Measurements from ENCODE around the gene PGBD5.

PGBD5 gene

GRCh38 chr1:230375147-230375546 lies 51.0 kb downstream of the PGBD5 start:
- DNase-seq (ENCODE audit: low spot score) = no peak

GRCh38 chr1:230371923-230372703 lies 54.0 kb downstream of the PGBD5 start:
- DNase-seq (ENCODE audit: low spot score) = no peak

DNA sequence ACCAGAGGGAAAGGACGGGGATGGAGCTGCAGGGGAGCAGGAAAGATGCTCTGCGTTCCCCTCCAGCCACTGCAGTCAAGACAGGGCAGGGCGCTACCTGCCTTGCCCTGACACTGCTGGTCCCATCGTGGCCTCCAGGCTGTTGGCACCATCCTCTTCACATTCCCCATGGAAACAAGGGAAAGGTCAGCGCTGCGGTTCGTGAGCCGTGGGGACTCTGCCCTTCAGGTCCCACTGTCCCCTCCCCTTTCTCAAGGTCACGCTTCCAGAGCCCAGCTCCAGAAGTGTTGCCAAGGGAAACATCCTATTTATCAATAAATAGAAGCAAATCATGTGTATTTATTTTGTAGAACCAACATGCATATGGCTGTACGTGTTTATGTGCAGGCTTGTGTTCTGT lies 56.0 kb downstream of the PGBD5 start:
- no peak for DNase-seq (ENCODE audit: low spot score)

GRCh38 chr1:230368871-230369270 lies 57.3 kb downstream of the PGBD5 start:
- DNase-seq (ENCODE audit: low spot score) = no peak

GRCh38 chr1:230368363-230368762 lies 57.8 kb downstream of the PGBD5 start:
- DNase-seq (ENCODE audit: low spot score) = no peak

DNA sequence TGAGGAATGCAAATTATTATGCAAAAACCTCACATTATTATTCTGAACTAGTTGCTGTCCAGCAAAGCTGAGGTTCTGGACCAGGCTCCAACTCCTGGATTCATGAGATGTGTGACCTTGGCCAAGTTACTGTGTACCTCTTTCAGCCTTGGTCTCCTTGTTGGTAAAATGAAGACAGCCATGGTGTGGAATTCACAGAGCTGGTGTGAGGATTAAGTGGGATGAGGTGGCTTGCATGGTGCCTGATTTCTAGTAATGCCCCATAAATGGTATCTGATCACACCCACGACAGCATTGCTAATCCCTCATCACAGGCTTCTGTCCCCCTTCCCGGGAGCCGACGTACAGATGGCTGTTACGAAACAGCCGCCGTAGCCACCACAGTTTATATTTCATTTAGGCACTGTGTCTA lies 59.6 kb downstream of the PGBD5 start:
- DNase-seq (ENCODE audit: low spot score) = no peak

GRCh38 chr1:230365723-230366307 lies 60.3 kb downstream of the PGBD5 start:
- DNase-seq (ENCODE audit: low spot score) = no peak

DNA sequence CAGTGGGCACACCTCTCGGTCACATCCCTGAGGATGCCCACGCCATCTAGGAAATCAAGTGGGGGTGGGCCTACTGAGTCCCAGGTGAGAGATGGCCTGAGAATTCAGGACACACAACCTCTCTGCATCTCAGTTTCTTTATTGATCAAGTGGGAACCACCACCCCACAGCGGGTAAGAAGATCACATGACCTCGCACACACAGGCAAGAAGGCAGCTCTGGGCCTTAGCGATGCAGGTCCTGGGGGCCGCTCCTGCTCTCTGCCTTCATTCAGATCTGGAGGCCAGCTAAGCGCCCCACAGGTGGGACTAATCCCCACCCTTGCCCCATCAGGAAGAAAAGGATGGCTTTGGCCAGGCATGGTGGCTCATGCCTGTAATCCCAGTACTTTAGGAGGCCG lies 63.2 kb downstream of the PGBD5 start:
- DNase-seq (ENCODE audit: low spot score) = no peak

DNA sequence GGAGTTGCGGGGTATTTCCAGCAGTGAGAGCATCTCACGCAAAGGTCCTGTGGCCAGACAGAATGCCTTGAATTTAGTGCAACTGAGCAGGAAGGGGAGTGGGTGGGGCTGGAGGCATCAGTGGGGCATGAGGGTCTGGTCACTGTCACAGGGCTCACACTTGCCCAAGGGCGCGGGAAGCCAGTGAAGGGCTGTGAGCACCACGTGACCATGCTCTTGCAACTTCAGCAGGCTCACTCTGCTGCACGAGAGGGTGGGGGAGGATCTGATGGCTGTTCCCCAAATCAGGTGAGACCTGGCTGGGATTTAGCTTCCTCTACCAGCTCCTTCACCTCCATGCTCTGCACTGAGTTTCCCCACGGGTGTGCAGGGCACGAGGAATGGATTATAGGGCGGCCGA lies 64.2 kb downstream of the PGBD5 start:
- no peak for DNase-seq (ENCODE audit: low spot score)

DNA sequence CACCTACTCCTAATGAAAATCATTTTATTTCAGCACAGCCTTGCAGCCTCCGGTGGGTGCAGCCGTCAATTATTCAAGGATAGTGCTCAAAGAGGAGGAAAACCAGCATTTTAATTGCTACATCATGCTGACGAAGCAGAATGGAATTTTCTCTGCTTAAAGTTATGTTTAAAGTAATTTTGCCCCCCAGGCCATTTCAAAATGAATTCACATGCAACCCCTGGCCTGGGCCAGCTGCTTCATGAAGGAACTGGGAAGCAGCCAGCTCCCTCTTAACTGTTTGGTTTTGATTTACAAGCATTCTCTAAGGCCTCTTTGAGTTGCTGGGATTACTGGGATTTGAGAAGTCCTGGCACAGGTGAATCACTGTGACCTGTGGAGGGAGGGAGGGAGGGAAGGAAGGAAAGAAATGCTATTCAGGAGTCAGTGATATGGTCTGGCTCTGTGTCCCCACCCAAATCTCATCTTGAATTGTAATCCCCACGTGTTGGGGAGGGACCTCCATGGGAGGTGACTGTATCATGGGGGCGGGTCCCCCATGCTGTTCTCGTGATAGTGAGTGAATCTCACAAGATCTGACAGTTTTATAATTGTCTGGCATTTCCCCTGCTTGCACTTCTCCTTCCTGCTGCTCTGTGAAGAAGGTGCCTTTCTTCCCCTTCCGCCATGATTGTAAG lies 66.0 kb downstream of the PGBD5 start:
- peak; percentile 55 for DNase-seq (ENCODE audit: low spot score)

DNA sequence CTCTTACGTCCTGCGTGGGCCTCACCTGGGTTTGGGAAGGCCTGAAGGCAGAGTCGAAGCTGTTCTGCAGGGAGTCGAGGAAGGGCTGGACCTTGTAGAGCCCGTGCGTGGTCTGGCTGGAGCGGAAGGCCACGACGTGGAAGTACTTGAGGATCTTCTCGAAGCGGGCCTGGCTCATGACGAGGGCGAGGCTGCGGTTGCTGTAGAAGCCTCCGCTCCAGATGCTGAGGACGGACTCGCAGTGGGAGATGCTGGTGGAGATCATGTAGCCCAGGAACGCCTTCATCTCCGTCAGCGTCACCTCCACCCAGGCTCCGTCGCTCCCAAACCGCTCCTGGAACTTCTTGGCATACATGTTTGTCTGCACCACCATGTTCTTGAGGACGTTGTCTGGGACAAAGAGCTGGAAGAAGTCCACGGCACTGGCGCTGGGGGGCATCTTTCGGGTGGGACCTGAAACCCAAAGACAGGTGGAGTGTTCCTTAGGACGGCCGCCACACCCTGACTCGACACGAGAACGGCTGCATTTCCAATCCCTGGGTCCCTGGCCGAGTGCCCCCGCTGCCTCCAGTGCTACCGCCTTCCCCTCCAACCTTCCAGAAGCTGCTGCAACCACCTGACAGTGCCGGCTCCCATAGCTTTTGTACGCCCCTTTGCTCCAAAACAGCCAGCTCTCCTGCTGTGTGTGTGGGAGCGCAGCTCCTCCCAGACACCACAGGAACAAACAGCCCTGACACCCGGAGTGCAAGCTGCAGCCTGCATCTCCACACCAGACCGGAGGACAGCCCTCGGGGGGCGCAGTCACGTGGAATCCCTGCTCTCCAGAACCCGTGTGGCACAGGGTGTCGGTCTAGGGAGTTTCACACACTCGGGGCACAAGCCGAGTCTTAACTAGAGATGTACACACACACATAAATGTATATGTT lies 69.0 kb downstream of the PGBD5 start:
- no peak for DNase-seq (ENCODE audit: low spot score)

DNA sequence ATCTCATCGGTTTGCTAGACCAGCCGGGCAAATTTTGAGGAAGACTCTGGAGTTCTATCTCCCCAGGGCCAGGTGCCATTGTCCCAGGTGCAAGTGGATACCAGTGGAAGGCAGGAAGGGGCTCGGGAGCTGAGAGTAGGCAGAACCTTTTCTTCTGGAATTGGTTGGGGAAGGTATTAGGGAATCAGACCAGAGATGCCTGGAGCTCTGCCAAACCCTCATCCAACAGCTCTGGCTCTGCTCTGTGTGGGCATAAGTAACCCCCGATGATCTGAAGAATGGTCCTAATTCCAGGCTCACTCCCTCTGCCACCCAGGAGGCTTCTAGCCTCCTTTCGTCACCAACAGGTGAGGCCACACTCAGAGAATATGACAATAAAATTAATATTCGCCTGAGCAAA lies 69.9 kb downstream of the PGBD5 start:
- DNase-seq (ENCODE audit: low spot score) = no peak

GRCh38 chr1:230355594-230355993 lies 70.5 kb downstream of the PGBD5 start:
- DNase-seq (ENCODE audit: low spot score) = no peak

DNA sequence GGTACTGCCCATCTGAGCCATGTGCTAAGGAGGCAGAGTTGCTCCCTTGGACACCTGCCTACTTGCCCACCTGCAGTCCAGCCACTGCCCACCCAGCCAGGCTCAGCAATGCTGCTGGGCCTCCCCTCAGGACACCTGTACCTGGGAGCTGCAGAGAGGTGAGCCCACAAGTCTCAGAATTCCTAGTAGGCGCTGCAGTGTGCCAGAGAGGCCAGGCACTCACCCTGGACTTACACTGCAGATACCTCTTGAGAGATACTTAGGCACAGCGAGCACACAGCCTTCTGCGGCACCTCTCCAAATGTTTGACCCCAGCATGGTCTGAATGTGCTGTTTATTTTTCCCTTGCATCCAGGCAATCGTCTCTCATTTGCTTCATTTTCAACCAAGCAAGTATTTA lies 71.0 kb downstream of the PGBD5 start:
- DNase-seq (ENCODE audit: low spot score) = no peak

GRCh38 chr1:230354005-230354404 lies 72.1 kb downstream of the PGBD5 start:
- DNase-seq (ENCODE audit: low spot score) = no peak

DNA sequence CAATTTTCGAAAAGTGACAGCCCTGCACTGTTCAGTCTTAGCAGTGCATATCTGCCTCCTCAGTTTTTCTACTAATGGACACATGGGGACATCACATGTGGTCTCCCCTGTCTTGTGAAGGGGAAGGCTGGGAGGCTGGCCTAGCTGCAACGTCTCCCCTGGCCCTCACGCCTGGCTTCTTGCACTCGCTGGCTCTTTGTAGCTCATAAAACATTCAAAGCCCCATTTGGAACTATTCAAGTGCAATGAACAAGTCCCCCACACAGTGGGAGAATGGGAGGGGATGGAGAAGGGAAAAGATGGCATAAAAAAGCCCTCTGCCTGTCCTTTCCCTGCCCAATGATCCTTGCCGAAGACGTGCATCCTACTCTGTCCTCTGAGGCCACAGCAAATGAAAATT lies 73.6 kb downstream of the PGBD5 start:
- DNase-seq (ENCODE audit: low spot score) = no peak

- DNase-seq (ENCODE audit: low spot score) = no peak
Measured at GRCh38 chr1:230351983-230352382, 74.1 kb downstream of the PGBD5 start.

GRCh38 chr1:230351514-230351913 lies 74.6 kb downstream of the PGBD5 start:
- DNase-seq (ENCODE audit: low spot score) = no peak

DNA sequence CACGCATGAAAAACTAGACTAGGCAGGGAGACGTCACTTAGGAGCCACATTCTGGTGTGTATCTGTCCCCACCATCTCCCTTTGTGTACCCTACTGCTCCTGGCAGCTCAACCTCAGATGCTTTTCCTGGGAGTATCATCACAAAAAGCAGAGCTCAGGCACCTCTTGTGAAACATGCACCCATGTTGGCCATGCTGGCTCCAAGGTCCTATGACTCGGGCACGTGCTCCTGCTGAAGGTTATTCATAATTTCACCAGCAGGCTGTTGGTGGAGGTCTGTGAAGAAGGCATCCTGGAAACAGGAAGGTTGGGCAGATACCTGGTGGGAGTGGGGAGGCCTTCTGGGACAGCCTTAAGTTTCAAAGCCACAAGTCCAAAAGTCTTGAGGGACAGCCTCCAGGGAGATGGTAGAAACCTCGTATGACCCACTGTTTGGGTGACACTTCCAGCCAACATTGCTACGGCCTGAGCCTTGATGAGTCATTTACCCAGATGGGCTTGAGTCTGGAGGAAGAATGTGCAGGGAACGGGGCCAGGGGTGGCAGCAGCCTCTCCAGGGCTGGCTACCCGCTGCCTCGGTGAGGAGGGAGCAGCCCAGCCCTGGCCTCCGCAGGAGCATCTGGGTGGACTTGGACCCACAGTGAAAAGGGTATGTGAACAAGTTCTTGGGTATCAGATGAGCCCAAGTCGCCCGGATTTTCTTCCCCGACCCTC lies 75.8 kb downstream of the PGBD5 start:
- peak; percentile 47 for DNase-seq (ENCODE audit: low spot score)

DNA sequence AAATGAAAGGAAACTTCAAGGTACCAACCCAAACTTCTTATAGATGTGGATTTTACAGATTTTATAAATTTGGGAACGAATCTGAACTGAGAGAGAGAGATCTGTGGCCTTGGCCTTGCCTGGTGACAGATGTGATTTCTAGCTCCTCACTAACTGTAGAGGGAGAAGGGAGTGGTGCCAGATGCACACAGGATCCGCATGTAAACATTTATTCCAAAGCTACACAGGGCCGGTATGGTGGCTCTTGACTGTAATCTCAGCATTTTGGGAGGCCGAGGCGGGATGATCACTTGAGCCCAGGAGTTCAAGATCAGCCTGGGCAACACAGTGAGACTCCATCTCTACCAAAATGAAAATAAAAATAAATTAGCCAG lies 77.1 kb downstream of the PGBD5 start:
- DNase-seq (ENCODE audit: low spot score) = no peak

GRCh38 chr1:230348386-230349019 lies 77.6 kb downstream of the PGBD5 start:
- no peak for DNase-seq (ENCODE audit: low spot score)

Data from kidney tubule cell (primary cell).